Panc1 (cell line): ENCODE measurements around the gene OTOP2. TPM values are rescaled to one million over a fixed set of nuclear protein-coding genes. Genes with fewer than 3 reads are reported as not detected.

Experiments used
- ATAC-seq: fragments of 200-7000 bp; cut with Tn5 transposase; 2 replicates; pipeline ENCODE4 v1.9.1; 2020; ENCODE audit warnings: mild to moderate bottlenecking, moderate library complexity
- BruUV-seq: library from RNA; stranded (reverse); fragments of 400-500 nt; replicated peaks from 2 replicates; lab custom pipeline; 2021; lab: Mats Ljungman, UMichigan
- CTCF ChIA-PET: fragments of 300-600 bp; sonication (Branson Sonifier 250); formaldehyde crosslinking; loops from one replicate; lab custom pipeline; 2022; ENCODE audit warnings: antibody characterized with exemption; lab: Charles Lee
- POLR2A ChIA-PET: fragments of 300-600 bp; sonication (Branson Sonifier 250); formaldehyde crosslinking; loops from one replicate; lab custom pipeline; 2022; ENCODE audit warnings: antibody characterized with exemption; lab: Charles Lee
- DNase-seq: peaks from one replicate; pipeline ENCODE4 v3.0.0-alpha.2; 2010; ENCODE audit warnings: low read depth, low spot score
- H3K27ac ChIP-seq: 2 replicates; pipeline ENCODE4 v1.5.1; 2011; ENCODE audit warnings: mild to moderate bottlenecking, low read length, inconsistent platforms
- H3K27me3 ChIP-seq: fragments of 200-500 bp; sonication (Bioruptor generic); 2 replicates; pipeline ENCODE4 v1.6.0; 2014; ENCODE audit warnings: low read length, inconsistent platforms; ENCODE audit not compliant: control insufficient read depth, insufficient read depth
- H3K36me3 ChIP-seq: fragments of 200-500 bp; sonication (Bioruptor generic); 2 replicates; pipeline ENCODE4 v1.5.1; 2014; ENCODE audit warnings: inconsistent platforms, mild to moderate bottlenecking, low read length, moderate library complexity; ENCODE audit not compliant: control insufficient read depth, insufficient read depth
- H3K4me1 ChIP-seq: 2 replicates; pipeline ENCODE4 v1.5.1; 2011; ENCODE audit warnings: inconsistent platforms, mild to moderate bottlenecking, low read length, moderate library complexity; ENCODE audit not compliant: control insufficient read depth, insufficient read depth
- H3K4me3 ChIP-seq, 2 experiments: 2 replicates each; pipeline ENCODE4 v1.5.1; 2011 to 2012; ENCODE audit warnings: low read depth in 2 of 2, low read length in 2 of 2, mild to moderate bottlenecking in 2 of 2, inconsistent platforms in 1 of 2, moderate library complexity in 1 of 2
- H3K9me3 ChIP-seq: fragments of 200-500 bp; sonication (Bioruptor generic); 2 replicates; pipeline ENCODE4 v1.5.1; 2014; ENCODE audit warnings: low read depth, mild to moderate bottlenecking, inconsistent platforms, low read length, moderate library complexity; ENCODE audit not compliant: control insufficient read depth, insufficient read depth
- POLR2AphosphoS5 ChIP-seq: IDR thresholded peaks from 2 replicates; pipeline ENCODE4 v1.6.1; 2012; ENCODE audit warnings: mild to moderate bottlenecking, low read depth, low read length, moderate library complexity
- SIN3A ChIP-seq: IDR thresholded peaks from 2 replicates; pipeline ENCODE4 v1.6.1; 2012; ENCODE audit warnings: low read depth, mild to moderate bottlenecking, low read length, moderate library complexity, borderline replicate concordance; ENCODE audit not compliant: insufficient read depth
- TCF7L2 ChIP-seq: IDR thresholded peaks from 2 replicates; pipeline ENCODE4 v1.6.1; 2011; ENCODE audit warnings: mild to moderate bottlenecking, low read depth, low read length, inconsistent platforms
- in situ Hi-C: cut with HindIII; loops from 2 replicates; pipeline ENCODE4 v1.10.0; 2016; ENCODE audit warnings: low sequenced_read_pairs, low pct_unique_long_range_greater_than_20kb
- intact Hi-C: fragments of 100-400 bp; cut with micrococcal nuclease; formaldehyde crosslinking; loops from one replicate; pipeline ENCODE4 v1.10.0; 2022; ENCODE audit not compliant: unreplicated experiment
- total RNA-seq: library from RNA; stranded (reverse); gene quantifications from one replicate; pipeline ENCODE4 v1.2.1, GENCODE V29; 2021; ENCODE audit not compliant: unreplicated experiment
- TF ChIP-seq, protein P1 (sequence below): fragments of 450-650 bp; IDR thresholded peaks from 2 replicates; pipeline ENCODE4 v1.5.1; 2017; ENCODE audit warnings: mild to moderate bottlenecking
- TF ChIP-seq, protein P2 (sequence below), 2 experiments: IDR thresholded peaks; 2 replicates each; pipeline ENCODE4 v1.6.1; 2011 to 2012; ENCODE audit warnings: low read depth in 2 of 2, control low read depth in 1 of 2, low read length in 1 of 2, mild to moderate bottlenecking in 1 of 2, moderate library complexity in 1 of 2; ENCODE audit not compliant: insufficient read depth in 1 of 2

Gene OTOP2
- total RNA-seq, 1 experiment from 2014 or later, result not detected

DNA sequence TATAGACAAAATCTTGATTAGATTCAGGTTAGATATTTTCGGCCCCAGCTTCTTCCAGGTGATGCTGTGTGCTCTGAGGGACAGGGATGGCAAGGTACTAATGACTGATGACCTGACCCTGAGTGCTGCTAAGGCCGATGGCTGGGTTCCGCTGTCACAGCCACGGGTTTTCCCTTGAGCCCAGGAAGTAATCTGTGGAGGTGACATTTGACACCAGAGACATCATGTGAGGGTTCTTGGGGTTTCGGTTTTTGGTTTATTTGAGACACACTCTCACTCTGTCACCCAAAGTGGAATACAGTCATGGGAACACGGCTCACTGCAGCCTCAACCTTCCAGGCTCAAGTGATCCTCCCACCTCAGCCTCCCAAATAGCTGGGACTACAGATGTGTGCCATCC, 21.5 kb downstream of the OTOP2 start:
- POLR2A ChIA-PET, result no interaction called here
- no peak overlapping the region for H3K4me3 ChIP-seq
- TF ChIP-seq SIN3A, result no peak
- no peak for TF ChIP-seq POLR2AphosphoS5
- TF ChIP-seq, protein P1, sequence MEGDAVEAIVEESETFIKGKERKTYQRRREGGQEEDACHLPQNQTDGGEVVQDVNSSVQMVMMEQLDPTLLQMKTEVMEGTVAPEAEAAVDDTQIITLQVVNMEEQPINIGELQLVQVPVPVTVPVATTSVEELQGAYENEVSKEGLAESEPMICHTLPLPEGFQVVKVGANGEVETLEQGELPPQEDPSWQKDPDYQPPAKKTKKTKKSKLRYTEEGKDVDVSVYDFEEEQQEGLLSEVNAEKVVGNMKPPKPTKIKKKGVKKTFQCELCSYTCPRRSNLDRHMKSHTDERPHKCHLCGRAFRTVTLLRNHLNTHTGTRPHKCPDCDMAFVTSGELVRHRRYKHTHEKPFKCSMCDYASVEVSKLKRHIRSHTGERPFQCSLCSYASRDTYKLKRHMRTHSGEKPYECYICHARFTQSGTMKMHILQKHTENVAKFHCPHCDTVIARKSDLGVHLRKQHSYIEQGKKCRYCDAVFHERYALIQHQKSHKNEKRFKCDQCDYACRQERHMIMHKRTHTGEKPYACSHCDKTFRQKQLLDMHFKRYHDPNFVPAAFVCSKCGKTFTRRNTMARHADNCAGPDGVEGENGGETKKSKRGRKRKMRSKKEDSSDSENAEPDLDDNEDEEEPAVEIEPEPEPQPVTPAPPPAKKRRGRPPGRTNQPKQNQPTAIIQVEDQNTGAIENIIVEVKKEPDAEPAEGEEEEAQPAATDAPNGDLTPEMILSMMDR, result no peak
- TF ChIP-seq, protein P2, sequence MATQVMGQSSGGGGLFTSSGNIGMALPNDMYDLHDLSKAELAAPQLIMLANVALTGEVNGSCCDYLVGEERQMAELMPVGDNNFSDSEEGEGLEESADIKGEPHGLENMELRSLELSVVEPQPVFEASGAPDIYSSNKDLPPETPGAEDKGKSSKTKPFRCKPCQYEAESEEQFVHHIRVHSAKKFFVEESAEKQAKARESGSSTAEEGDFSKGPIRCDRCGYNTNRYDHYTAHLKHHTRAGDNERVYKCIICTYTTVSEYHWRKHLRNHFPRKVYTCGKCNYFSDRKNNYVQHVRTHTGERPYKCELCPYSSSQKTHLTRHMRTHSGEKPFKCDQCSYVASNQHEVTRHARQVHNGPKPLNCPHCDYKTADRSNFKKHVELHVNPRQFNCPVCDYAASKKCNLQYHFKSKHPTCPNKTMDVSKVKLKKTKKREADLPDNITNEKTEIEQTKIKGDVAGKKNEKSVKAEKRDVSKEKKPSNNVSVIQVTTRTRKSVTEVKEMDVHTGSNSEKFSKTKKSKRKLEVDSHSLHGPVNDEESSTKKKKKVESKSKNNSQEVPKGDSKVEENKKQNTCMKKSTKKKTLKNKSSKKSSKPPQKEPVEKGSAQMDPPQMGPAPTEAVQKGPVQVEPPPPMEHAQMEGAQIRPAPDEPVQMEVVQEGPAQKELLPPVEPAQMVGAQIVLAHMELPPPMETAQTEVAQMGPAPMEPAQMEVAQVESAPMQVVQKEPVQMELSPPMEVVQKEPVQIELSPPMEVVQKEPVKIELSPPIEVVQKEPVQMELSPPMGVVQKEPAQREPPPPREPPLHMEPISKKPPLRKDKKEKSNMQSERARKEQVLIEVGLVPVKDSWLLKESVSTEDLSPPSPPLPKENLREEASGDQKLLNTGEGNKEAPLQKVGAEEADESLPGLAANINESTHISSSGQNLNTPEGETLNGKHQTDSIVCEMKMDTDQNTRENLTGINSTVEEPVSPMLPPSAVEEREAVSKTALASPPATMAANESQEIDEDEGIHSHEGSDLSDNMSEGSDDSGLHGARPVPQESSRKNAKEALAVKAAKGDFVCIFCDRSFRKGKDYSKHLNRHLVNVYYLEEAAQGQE (IDR thresholded peaks at IDR 0.05; ENCODE audit: insufficient read depth in 1 of 2, low read depth in 2 of 2, low read length in 1 of 2), result no peak
- no peak for TF ChIP-seq TCF7L2
- ATAC-seq (no peak), DNase-seq (no peak)
- H3K36me3 ChIP-seq, result no peaks in the 10 kb centered on the region
- BruUV-seq, result no TSS peak
- H3K27me3 ChIP-seq, result no peaks in the 10 kb centered on the region; the same call in 1 of the 2 replicates
- intact Hi-C loops (no loop called here), in situ Hi-C loops (no loop called here)
- H3K27ac ChIP-seq, result no peak overlapping the region
- no peaks in the 10 kb centered on the region for H3K4me1 ChIP-seq
- no peaks in the 10 kb centered on the region for H3K9me3 ChIP-seq
- CTCF ChIA-PET, result interaction anchor here (1.1 kb wide), 1 partner anchor 22 kb away, joined by 3 read pairs; the partner anchor contains the start of gene OTOP2

- no peak overlapping the region for H3K4me3 ChIP-seq
- ChIA-PET POLR2A (no interaction called here), CTCF (interaction anchor here (1.1 kb wide), 1 partner anchor 23 kb away, joined by 3 read pairs; the partner anchor contains the start of gene OTOP2)
- TF ChIP-seq SIN3A, result no peak
- TF ChIP-seq, protein P2 (IDR thresholded peaks at IDR 0.05; ENCODE audit: insufficient read depth in 1 of 2, low read depth in 2 of 2, low read length in 1 of 2), result no peak
- TF ChIP-seq, protein P1, result no peak
- no peak overlapping the region for H3K27ac ChIP-seq
- intact Hi-C loops (no loop called here), in situ Hi-C loops (no loop called here)
- no peaks in the 10 kb centered on the region for H3K9me3 ChIP-seq
- no peak for DNase-seq
- H3K36me3 ChIP-seq, result no peaks in the 10 kb centered on the region
- no peaks in the 10 kb centered on the region; the same call in 1 of the 2 replicates for H3K27me3 ChIP-seq
- no TSS peak for BruUV-seq
- ATAC-seq, result no peak
- H3K4me1 ChIP-seq, result no peaks in the 10 kb centered on the region
Measured at GRCh38 chr17:74946641-74947040, 22.6 kb downstream of the OTOP2 start.
